ENCODE measurements around the gene SGMS2.

The SGMS2 gene

DNA sequence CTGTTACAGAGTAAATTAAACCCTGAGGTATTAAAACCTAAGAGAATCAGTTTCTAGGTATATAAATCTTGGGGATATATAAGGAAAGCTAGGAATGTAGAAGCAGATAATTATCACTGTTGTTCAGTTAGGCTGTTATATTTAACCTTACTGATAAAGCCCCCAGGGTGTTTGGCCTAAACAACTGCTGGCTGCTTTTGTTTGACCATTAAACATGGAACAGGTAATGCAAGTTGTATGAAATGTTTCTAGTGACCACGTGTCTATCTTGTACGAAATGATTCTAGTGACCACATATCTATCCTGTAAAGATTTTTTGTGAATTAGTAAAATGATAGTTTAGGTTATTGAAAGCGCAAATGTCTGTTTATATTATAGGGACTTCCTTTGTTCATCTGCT is 52.6 kb downstream of the SGMS2 start:
- no peak overlapping the region for H3K4me3 ChIP-seq (ENCODE audit: low read depth, low read length)
- H3K36me3 ChIP-seq (ENCODE audit: control insufficient read depth, insufficient read depth, low read length), result no peaks in the 10 kb centered on the region
- no peaks in the 10 kb centered on the region for H3K9me3 ChIP-seq (ENCODE audit: control insufficient read depth, insufficient read depth, low read length)
- no peaks in the 10 kb centered on the region for H3K27me3 ChIP-seq (ENCODE audit: control insufficient read depth, insufficient read depth, low read length)
- no peak overlapping the region for H3K9ac ChIP-seq (ENCODE audit: low read depth, low read length)
- no peaks in the 10 kb centered on the region for H3K4me1 ChIP-seq (ENCODE audit: control insufficient read depth, insufficient read depth, low read length)

DNA sequence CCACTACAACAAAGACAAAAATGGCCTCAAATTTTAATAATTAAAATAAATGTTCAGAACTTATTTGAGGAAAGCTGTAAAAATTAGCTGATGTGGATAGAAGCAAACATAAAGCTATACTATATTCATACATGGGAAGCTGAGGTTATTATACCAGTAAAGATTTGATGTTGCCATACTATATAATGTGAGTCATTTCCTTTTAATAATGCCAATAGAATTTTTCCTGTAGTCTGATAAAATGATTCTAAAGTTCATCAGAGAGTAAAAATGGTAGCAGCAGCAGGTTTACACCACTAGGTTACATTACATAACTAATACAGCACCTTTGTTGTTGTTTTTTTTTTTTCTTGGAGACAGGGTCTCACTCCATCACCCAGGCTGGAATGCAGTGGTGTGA is 61.1 kb downstream of the SGMS2 start:
- Histone ChIP-seq H3K4me1 (ENCODE audit: control insufficient read depth, insufficient read depth, low read length) (peaks cover 2% of the 10 kb centered on the region), H3K4me3 (ENCODE audit: low read depth, low read length) (no peak overlapping the region), H3K9ac (ENCODE audit: low read depth, low read length) (no peak overlapping the region), H3K36me3 (ENCODE audit: control insufficient read depth, insufficient read depth, low read length) (no peaks in the 10 kb centered on the region), H3K9me3 (ENCODE audit: control insufficient read depth, insufficient read depth, low read length) (peaks cover 19% of the 10 kb centered on the region), H3K27me3 (ENCODE audit: control insufficient read depth, insufficient read depth, low read length) (no peaks in the 10 kb centered on the region)

DNA sequence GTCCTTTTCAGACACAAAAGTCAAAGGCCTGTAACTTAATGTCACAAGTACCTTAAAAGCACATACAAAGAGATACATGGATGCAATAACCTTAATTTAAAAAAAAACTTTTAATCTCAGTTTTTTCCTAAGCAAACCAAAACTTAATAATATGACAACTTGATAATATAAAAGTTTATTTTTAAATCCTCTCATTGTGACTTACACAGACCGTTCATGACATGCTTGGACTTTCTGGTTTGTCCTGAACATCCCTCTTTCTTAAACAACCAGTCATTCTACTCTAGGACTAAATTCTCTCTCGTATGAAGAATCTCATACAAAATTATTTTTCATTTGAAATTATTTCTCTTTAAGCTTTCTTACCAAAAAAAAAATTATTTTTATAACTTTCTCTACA is 63.5 kb downstream of the SGMS2 start:
- Histone ChIP-seq H3K36me3 (ENCODE audit: control insufficient read depth, insufficient read depth, low read length) (no peaks in the 10 kb centered on the region), H3K27me3 (ENCODE audit: control insufficient read depth, insufficient read depth, low read length) (no peaks in the 10 kb centered on the region), H3K4me3 (ENCODE audit: low read depth, low read length) (no peak overlapping the region), H3K9me3 (ENCODE audit: control insufficient read depth, insufficient read depth, low read length) (peaks cover 19% of the 10 kb centered on the region), H3K4me1 (ENCODE audit: control insufficient read depth, insufficient read depth, low read length) (peaks cover 8% of the 10 kb centered on the region), H3K9ac (ENCODE audit: low read depth, low read length) (no peak overlapping the region)

DNA sequence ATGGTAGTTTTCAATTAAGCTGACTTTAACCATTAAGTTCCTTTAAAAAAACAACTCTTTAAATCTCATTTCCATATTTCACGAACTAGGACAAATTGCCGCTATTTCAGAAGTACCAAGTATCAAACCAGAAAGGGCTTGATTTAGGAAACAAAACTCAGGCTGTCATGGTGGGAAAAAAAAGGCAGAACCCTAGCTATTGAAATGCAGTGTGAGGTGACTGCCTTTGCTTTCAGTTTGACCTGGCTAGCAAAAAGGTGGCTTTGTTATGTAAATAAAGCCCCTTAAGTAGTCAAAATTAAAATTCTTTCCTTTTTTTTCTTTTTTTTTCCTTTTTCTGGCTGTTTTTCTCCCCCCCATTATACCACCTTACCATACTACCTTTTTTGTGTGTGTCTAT is 66.0 kb downstream of the SGMS2 start:
- no peak overlapping the region for H3K9ac ChIP-seq (ENCODE audit: low read depth, low read length)
- peaks cover 8% of the 10 kb centered on the region for H3K4me1 ChIP-seq (ENCODE audit: control insufficient read depth, insufficient read depth, low read length)
- no peak overlapping the region for H3K4me3 ChIP-seq (ENCODE audit: low read depth, low read length)
- peaks cover 19% of the 10 kb centered on the region for H3K9me3 ChIP-seq (ENCODE audit: control insufficient read depth, insufficient read depth, low read length)
- no peaks in the 10 kb centered on the region for H3K27me3 ChIP-seq (ENCODE audit: control insufficient read depth, insufficient read depth, low read length)
- H3K36me3 ChIP-seq (ENCODE audit: control insufficient read depth, insufficient read depth, low read length), result no peaks in the 10 kb centered on the region

DNA sequence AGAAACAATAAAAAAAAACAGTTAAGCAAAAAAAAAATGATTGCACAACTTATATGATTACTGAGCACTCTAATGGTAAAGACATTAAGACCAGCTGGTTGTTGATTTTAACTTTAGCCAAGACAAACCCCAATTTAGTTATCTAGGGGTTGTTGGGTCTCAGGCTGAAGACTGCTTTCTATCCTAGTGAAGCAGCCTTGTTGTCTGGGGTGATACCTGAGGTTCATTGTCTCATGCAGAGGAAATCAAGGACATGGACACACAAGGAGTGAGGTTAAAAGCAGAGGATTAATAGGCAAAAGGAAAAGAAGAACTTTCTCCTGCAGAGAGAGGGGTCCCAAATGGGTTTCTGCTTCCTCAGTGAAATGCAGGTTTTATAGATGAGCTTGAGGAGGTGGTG is 66.6 kb downstream of the SGMS2 start:
- Histone ChIP-seq H3K4me3 (ENCODE audit: low read depth, low read length) (no peak overlapping the region), H3K36me3 (ENCODE audit: control insufficient read depth, insufficient read depth, low read length) (no peaks in the 10 kb centered on the region), H3K9ac (ENCODE audit: low read depth, low read length) (no peak overlapping the region), H3K9me3 (ENCODE audit: control insufficient read depth, insufficient read depth, low read length) (peaks cover 18% of the 10 kb centered on the region), H3K4me1 (ENCODE audit: control insufficient read depth, insufficient read depth, low read length) (peaks cover 8% of the 10 kb centered on the region), H3K27me3 (ENCODE audit: control insufficient read depth, insufficient read depth, low read length) (no peaks in the 10 kb centered on the region)

DNA sequence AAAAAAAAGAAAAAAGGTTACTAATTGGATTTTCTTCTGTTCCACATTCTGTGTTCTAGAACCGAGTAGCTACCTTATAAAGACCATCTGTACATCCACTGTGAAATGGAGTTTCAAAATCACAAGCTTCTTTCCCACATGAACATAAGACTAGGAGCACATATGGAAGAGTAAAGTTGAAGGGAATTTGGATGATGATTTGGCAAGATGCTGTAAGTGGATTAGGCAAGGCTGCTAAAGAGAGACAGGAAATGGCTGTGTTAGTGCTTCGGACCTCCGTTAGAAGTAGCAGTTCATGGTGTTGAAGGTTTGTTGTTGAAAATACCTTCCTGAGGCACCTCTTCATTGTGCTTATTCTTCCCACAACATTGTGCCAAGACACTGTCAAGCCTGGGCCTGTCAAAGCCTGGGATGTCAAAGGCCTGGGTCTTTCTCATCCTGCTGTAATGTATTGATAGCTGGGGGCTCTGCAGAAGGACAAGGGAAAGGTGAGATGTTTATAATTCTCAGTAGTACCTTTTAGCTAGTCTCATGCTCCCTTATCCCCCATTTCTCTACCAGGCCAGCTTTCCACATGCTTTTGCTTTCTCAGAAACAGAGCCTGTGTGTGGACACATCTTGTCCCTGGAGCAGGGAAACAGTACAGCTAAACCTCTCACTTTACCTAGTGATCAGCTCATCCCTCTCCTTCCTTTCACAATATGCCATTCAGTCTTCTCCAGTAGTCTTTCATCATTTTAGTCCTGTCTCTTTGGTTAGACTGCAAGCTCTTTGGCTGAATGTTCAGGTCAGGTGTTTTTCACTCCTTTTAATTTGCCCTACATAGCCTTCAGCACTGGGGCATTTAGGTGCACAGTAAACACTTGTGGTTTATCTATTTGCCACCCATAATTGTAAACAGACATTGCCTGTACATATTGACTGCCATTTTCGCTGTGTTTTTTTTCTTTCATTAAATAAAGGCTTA is 68.7 kb downstream of the SGMS2 start:
- H3K4me3 ChIP-seq (ENCODE audit: low read depth, low read length), result no peak overlapping the region
- H3K9ac ChIP-seq (ENCODE audit: low read depth, low read length), result no peak overlapping the region
- H3K4me1 ChIP-seq (ENCODE audit: control insufficient read depth, insufficient read depth, low read length), result peaks cover 8% of the 10 kb centered on the region
- no peaks in the 10 kb centered on the region for H3K27me3 ChIP-seq (ENCODE audit: control insufficient read depth, insufficient read depth, low read length)
- peaks cover 10% of the 10 kb centered on the region for H3K9me3 ChIP-seq (ENCODE audit: control insufficient read depth, insufficient read depth, low read length)
- no peaks in the 10 kb centered on the region for H3K36me3 ChIP-seq (ENCODE audit: control insufficient read depth, insufficient read depth, low read length)

DNA sequence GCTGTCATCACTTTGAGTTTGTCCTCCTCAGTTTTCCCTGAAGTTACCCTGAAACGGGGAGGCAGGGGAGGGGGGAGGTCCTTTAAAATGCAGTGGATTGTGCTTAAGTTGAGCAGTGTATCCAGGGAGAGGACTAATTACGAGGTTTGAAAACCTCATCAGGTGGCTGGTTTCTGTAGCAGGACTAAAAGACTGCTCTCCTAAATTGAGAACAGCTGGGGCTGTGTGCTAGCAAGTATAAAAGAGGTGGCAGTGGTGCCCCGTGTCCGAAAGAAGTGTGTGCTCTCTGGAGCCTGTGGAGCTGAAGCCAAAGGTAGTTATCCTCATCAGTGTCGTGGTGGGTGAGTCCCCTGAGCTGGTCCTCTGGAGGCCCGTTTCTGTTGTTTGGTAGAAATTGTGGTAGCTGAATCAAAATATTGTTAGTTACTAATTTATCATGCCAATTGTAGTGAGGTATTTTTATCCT is 69.4 kb downstream of the SGMS2 start:
- Histone ChIP-seq H3K9ac (ENCODE audit: low read depth, low read length) (no peak overlapping the region), H3K9me3 (ENCODE audit: control insufficient read depth, insufficient read depth, low read length) (peaks cover 5% of the 10 kb centered on the region), H3K27me3 (ENCODE audit: control insufficient read depth, insufficient read depth, low read length) (no peaks in the 10 kb centered on the region), H3K4me1 (ENCODE audit: control insufficient read depth, insufficient read depth, low read length) (peaks cover 8% of the 10 kb centered on the region), H3K36me3 (ENCODE audit: control insufficient read depth, insufficient read depth, low read length) (no peaks in the 10 kb centered on the region), H3K4me3 (ENCODE audit: low read depth, low read length) (no peak overlapping the region)

DNA sequence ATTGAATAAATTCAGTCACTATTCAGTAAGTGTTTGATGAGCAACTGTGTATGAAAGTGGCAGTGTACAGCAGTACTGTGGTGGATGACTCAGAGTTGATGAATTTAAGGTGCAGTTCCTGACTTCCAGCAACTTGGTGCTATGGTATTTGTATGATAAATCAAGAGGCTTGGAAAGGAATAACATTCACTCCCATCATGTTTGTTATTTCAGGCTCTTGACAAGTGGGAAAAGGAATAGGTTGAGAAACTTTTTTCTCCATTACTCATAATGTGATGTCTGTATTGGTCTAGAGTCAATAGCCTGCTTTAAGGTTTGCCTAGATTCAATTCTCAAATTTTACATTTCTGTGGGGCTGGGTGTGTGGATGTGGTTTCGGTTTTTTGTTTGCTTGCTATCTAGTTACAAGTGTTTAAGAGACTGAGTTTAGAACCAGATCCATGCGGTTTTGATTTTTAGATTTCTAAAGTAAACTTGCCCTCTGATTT is 71.5 kb downstream of the SGMS2 start:
- Histone ChIP-seq H3K9ac (ENCODE audit: low read depth, low read length) (no peak overlapping the region), H3K36me3 (ENCODE audit: control insufficient read depth, insufficient read depth, low read length) (no peaks in the 10 kb centered on the region), H3K4me1 (ENCODE audit: control insufficient read depth, insufficient read depth, low read length) (peaks cover 2% of the 10 kb centered on the region), H3K27me3 (ENCODE audit: control insufficient read depth, insufficient read depth, low read length) (no peaks in the 10 kb centered on the region), H3K9me3 (ENCODE audit: control insufficient read depth, insufficient read depth, low read length) (no peaks in the 10 kb centered on the region), H3K4me3 (ENCODE audit: low read depth, low read length) (no peak overlapping the region)

DNA sequence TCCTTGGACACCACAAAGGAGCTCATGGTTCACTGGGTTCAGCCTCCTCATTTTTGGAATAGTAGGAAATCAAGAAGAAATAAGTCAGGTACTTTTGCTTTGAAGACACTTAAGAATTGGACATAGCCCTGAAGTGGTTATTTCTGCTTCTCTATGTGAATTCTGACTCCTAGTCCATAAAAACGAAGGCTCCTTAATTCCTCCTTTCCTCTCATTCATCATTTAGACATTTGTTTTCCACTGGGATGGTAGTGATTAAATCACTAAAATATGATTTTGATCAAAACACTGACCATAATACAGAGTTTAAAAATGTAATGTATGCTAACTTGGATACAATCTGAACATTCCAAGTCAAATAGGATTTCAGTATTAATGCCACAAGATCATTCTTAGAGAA is 71.9 kb downstream of the SGMS2 start:
- no peaks in the 10 kb centered on the region for H3K27me3 ChIP-seq (ENCODE audit: control insufficient read depth, insufficient read depth, low read length)
- H3K9ac ChIP-seq (ENCODE audit: low read depth, low read length), result no peak overlapping the region
- no peak overlapping the region for H3K4me3 ChIP-seq (ENCODE audit: low read depth, low read length)
- H3K4me1 ChIP-seq (ENCODE audit: control insufficient read depth, insufficient read depth, low read length), result no peaks in the 10 kb centered on the region
- H3K36me3 ChIP-seq (ENCODE audit: control insufficient read depth, insufficient read depth, low read length), result no peaks in the 10 kb centered on the region
- H3K9me3 ChIP-seq (ENCODE audit: control insufficient read depth, insufficient read depth, low read length), result no peaks in the 10 kb centered on the region

DNA sequence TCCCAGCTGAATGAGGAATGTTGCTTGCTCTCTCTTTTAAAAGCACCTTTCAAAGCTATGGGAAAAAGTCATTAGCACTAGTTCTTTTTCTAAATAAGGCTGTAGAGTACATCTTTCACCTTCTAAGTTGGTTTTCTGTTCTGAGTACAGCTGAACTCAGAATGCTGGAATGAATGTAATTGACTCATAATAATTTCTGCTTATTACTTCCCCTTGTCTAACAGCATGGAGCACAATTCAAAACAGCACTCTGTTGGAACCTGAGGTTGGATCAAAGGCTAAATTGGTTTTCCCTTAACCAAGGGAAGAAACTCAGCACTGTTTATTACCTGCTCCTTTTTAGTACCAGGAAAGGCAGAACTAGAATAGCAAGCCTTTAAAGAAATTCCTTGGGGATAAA is 73.1 kb downstream of the SGMS2 start:
- H3K4me3 ChIP-seq (ENCODE audit: low read depth, low read length), result no peak overlapping the region
- no peaks in the 10 kb centered on the region for H3K4me1 ChIP-seq (ENCODE audit: control insufficient read depth, insufficient read depth, low read length)
- H3K9me3 ChIP-seq (ENCODE audit: control insufficient read depth, insufficient read depth, low read length), result no peaks in the 10 kb centered on the region
- H3K36me3 ChIP-seq (ENCODE audit: control insufficient read depth, insufficient read depth, low read length), result no peaks in the 10 kb centered on the region
- H3K27me3 ChIP-seq (ENCODE audit: control insufficient read depth, insufficient read depth, low read length), result no peaks in the 10 kb centered on the region
- H3K9ac ChIP-seq (ENCODE audit: low read depth, low read length), result no peak overlapping the region

DNA sequence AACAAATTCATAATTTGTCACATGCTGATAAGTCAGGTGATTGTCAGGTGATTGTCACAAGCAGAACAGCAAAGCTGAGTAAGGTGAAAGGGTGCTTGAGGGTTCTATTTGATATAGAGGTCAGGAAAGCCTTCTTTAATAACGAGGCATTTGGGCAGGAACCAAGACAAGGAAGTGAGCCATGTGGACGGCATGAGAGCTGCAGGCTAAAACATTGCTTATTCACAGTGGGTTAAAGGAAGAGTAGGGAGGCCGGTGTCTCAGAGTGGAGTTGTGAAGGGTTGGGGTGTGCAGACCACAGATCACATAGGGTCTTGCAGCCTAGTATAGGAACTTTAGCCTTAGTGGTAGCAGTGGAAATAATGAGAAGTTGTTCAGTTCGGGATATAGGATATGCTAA is 75.3 kb downstream of the SGMS2 start:
- Histone ChIP-seq H3K36me3 (ENCODE audit: control insufficient read depth, insufficient read depth, low read length) (no peaks in the 10 kb centered on the region), H3K4me1 (ENCODE audit: control insufficient read depth, insufficient read depth, low read length) (no peaks in the 10 kb centered on the region), H3K9ac (ENCODE audit: low read depth, low read length) (no peak overlapping the region), H3K9me3 (ENCODE audit: control insufficient read depth, insufficient read depth, low read length) (no peaks in the 10 kb centered on the region), H3K4me3 (ENCODE audit: low read depth, low read length) (no peak overlapping the region), H3K27me3 (ENCODE audit: control insufficient read depth, insufficient read depth, low read length) (no peaks in the 10 kb centered on the region)

DNA sequence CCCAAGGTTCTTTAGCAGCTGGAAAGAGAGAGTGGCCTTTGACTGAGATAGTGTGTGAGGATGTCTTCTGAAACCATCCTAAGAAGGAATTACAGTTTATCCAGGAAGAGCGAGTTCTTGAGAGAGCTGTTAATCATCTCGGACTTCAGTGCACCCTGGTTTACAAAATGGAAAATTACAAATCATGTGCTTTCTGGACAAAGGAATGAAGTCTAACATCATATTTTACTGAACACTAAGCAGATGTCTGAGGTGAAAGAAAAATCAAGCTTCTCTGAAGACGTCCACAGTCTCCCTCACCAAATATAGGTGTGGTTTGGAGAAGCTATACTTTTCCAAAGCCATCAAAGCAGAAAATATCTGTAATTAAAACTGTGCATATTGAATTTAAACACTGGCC is 75.8 kb downstream of the SGMS2 start:
- Histone ChIP-seq H3K4me3 (ENCODE audit: low read depth, low read length) (no peak overlapping the region), H3K9me3 (ENCODE audit: control insufficient read depth, insufficient read depth, low read length) (no peaks in the 10 kb centered on the region), H3K36me3 (ENCODE audit: control insufficient read depth, insufficient read depth, low read length) (no peaks in the 10 kb centered on the region), H3K9ac (ENCODE audit: low read depth, low read length) (no peak overlapping the region), H3K4me1 (ENCODE audit: control insufficient read depth, insufficient read depth, low read length) (peaks cover under 1% of the 10 kb centered on the region), H3K27me3 (ENCODE audit: control insufficient read depth, insufficient read depth, low read length) (no peaks in the 10 kb centered on the region)
